HG02798 (cell line): ENCODE measurements around the gene PDPR.
"Not testable (repeated sequence)": the region's sequence is repeated elsewhere in the genome, so short reads cannot be mapped to it uniquely, and the experiment has no call there.

ENCODE experiments used
- ATAC-seq: cut with Tn5 transposase; IDR thresholded peaks from one replicate; pipeline ENCODE4 v1.9.1; 2021; ENCODE audit warnings: mild to moderate bottlenecking; ENCODE audit not compliant: unreplicated experiment, poor library complexity

Gene PDPR

GRCh38 chr16:70159355-70160348 lies 45.5 kb downstream of the PDPR start:
- no peak for ATAC-seq

- ATAC-seq, result no peak
These were observed 46.3 kb downstream of the PDPR start for GRCh38 chr16:70160388-70160787.

- no peak for ATAC-seq
These were observed 46.7 kb downstream of the PDPR start for GRCh38 chr16:70160821-70161220.

- ATAC-seq, result no peak
These were observed 47.2 kb downstream of the PDPR start for GRCh38 chr16:70161350-70161749.

GRCh38 chr16:70162041-70162451 lies 47.9 kb downstream of the PDPR start:
- ATAC-seq, result no peak

GRCh38 chr16:70163596-70163995 lies 49.5 kb downstream of the PDPR start:
- ATAC-seq, result no peak

- not testable (repeated sequence) for ATAC-seq
These were observed 52.6 kb downstream of the PDPR start for GRCh38 chr16:70166688-70167087.

GRCh38 chr16:70173212-70173837 lies 59.2 kb downstream of the PDPR start, which contains the start of gene CLEC18C:
Gene CLEC18C (plus strand): TSS chr16:70173787. CDS start chr16:70174279, 492 bp downstream.
- not testable (repeated sequence) for ATAC-seq

- ATAC-seq, result not testable (repeated sequence)
These were observed 59.8 kb downstream of the PDPR start for GRCh38 chr16:70173916-70174315.

- ATAC-seq, result not testable (repeated sequence)
These were observed 60.3 kb downstream of the PDPR start for GRCh38 chr16:70174387-70174932.

GRCh38 chr16:70187858-70188607 lies 73.9 kb downstream of the PDPR start:
- peak; percentile 64 for ATAC-seq

- ATAC-seq, result not testable (repeated sequence)
These were observed 74.4 kb downstream of the PDPR start for GRCh38 chr16:70188608-70188915.

GRCh38 chr16:70190574-70190973 lies 76.4 kb downstream of the PDPR start:
- ATAC-seq, result not testable (repeated sequence)

- ATAC-seq, result not testable (repeated sequence)
These were observed 82.7 kb downstream of the PDPR start for GRCh38 chr16:70196683-70197300.

GRCh38 chr16:70197611-70198010 lies 83.5 kb downstream of the PDPR start:
- not testable (repeated sequence) for ATAC-seq

GRCh38 chr16:70198230-70198629 lies 84.1 kb downstream of the PDPR start:
- not testable (repeated sequence) for ATAC-seq

GRCh38 chr16:70198666-70199065 lies 84.5 kb downstream of the PDPR start:
- not testable (repeated sequence) for ATAC-seq

- ATAC-seq, result not testable (repeated sequence)
These were observed 85.0 kb downstream of the PDPR start for GRCh38 chr16:70199170-70199569.

- not testable (repeated sequence) for ATAC-seq
These were observed 85.9 kb downstream of the PDPR start for GRCh38 chr16:70200063-70200462.

GRCh38 chr16:70203508-70203907 lies 89.4 kb downstream of the PDPR start:
- not testable (repeated sequence) for ATAC-seq
